ENCODE measurements around the gene UPP1. TPM values are rescaled to one million over a fixed set of nuclear protein-coding genes. Genes with fewer than 3 reads are reported as not detected.

The UPP1 gene
- total RNA-seq, 5 donors from 2014 or later (not counting 1 experiment from before 2014, with no cell fraction given): 77.7 to 227 (median 177) TPM

- H3K27ac Mint-ChIP-seq: peak overlapping the region; percentile 49 to 83
- H3K4me1 ChIP-seq (ENCODE audit: control insufficient read depth in 1 of 2, extremely low read depth in 1 of 2, insufficient read depth in 2 of 2, low read length in 2 of 2): peaks cover 0 to 20% of the 10 kb centered on the region in 2 experiments
These were observed 16.0 kb downstream of the UPP1 start for GRCh38 chr7:48105045-48105444.

GRCh38 chr7:48106906-48107659 is 18.0 kb downstream of the UPP1 start:
- H3K4me3 Mint-ChIP-seq: no peak overlapping the region
- no peak for DNase-seq
- no peaks in the 10 kb centered on the region for H3K27me3 ChIP-seq (replicated peaks in 1 of 2; ENCODE audit: control insufficient read depth in 2 of 2, extremely low read depth in 1 of 2, insufficient read depth in 2 of 2, low read length in 1 of 2)
- no peaks in the 10 kb centered on the region for H3K9me3 ChIP-seq
- peaks cover 21 to 68% of the 10 kb centered on the region in 2 donors for H3K36me3 ChIP-seq (ENCODE audit: control insufficient read depth in 2 of 2, extremely low read depth in 1 of 2, insufficient read depth in 1 of 2, low read length in 1 of 2)
- ChIA-PET CTCF (interaction anchor here in 1 of 2 donors (1.0 kb wide), 1 partner anchor 162 kb away, joined by 3 read pairs; no protein-coding TSS in a partner anchor), POLR2A (interaction anchor here (0.5 to 0.6 kb wide), 2 partner anchors 15 to 74 kb away, joined by 3 to 4 read pairs; no protein-coding TSS in a partner anchor)
- H3K27me3 Mint-ChIP-seq: no peaks in the 10 kb centered on the region
- H3K4me1 ChIP-seq (ENCODE audit: control insufficient read depth in 1 of 2, extremely low read depth in 1 of 2, insufficient read depth in 2 of 2, low read length in 2 of 2): peaks cover 2 to 12% of the 10 kb centered on the region in 2 experiments
- H3K4me1 Mint-ChIP-seq: peaks cover 25 to 33% (median 26%) of the 10 kb centered on the region in 3 donors
- H3K27ac Mint-ChIP-seq: peak overlapping the region in 1 of 2 donors; percentile 56
- H3K27ac ChIP-seq (ENCODE audit: low read length): no peak overlapping the region
- H3K4me3 ChIP-seq (ENCODE audit: control insufficient read depth in 1 of 2, extremely low read depth in 1 of 2, low read length in 1 of 2): no peak overlapping the region
- H3K36me3 Mint-ChIP-seq: peaks cover 53% of the 10 kb centered on the region
- ATAC-seq (replicated peaks in 1 of 4): no peak
- no peaks in the 10 kb centered on the region for H3K9me3 Mint-ChIP-seq
- 96% methylated on average over 29 of the region's 29 CpGs for WGBS (ENCODE audit: insufficient coverage)

More at GRCh38 chr7:48105045-48105444, 16.0 kb downstream of the UPP1 start:
- H3K36me3 ChIP-seq (ENCODE audit: control insufficient read depth in 2 of 2, extremely low read depth in 1 of 2, insufficient read depth in 1 of 2, low read length in 1 of 2): peaks cover 24 to 80% of the 10 kb centered on the region in 2 donors
- H3K4me1 Mint-ChIP-seq: peaks cover 26 to 37% (median 28%) of the 10 kb centered on the region in 3 donors
- ATAC-seq (replicated peaks in 1 of 4): no peak
- no peaks in the 10 kb centered on the region for H3K27me3 Mint-ChIP-seq
- H3K27ac ChIP-seq (ENCODE audit: low read length): no peak overlapping the region
- H3K4me3 Mint-ChIP-seq: no peak overlapping the region
- no peaks in the 10 kb centered on the region for H3K27me3 ChIP-seq (replicated peaks in 1 of 2; ENCODE audit: control insufficient read depth in 2 of 2, extremely low read depth in 1 of 2, insufficient read depth in 2 of 2, low read length in 1 of 2)
- no peak overlapping the region for H3K4me3 ChIP-seq (ENCODE audit: control insufficient read depth in 1 of 2, extremely low read depth in 1 of 2, low read length in 1 of 2)
- ChIA-PET POLR2A (no interaction called here), CTCF (interaction anchor here in 1 of 2 donors (1.4 kb wide), 1 partner anchor 46 kb away, joined by 3 read pairs; no protein-coding TSS in a partner anchor)
- H3K9me3 Mint-ChIP-seq: no peaks in the 10 kb centered on the region
- no peak for DNase-seq
- H3K36me3 Mint-ChIP-seq: peaks cover 58% of the 10 kb centered on the region
- 100% methylated on average over 2 of the region's 5 CpGs for WGBS (ENCODE audit: insufficient coverage)
- H3K9me3 ChIP-seq: no peaks in the 10 kb centered on the region

GRCh38 chr7:48107926-48108472 is 18.9 kb downstream of the UPP1 start:
- Mint-ChIP-seq H3K27me3 (no peaks in the 10 kb centered on the region), H3K4me1 (peaks cover 19 to 27% (median 20%) of the 10 kb centered on the region in 3 donors), H3K27ac (peak overlapping the region in 1 of 2 donors; percentile 66), H3K9me3 (no peaks in the 10 kb centered on the region), H3K4me3 (no peak overlapping the region), H3K36me3 (peaks cover 46% of the 10 kb centered on the region)
- no peak for DNase-seq
- Histone ChIP-seq H3K4me1 (ENCODE audit: control insufficient read depth in 1 of 2, extremely low read depth in 1 of 2, insufficient read depth in 2 of 2, low read length in 2 of 2) (peaks cover 2 to 10% of the 10 kb centered on the region in 2 experiments), H3K9me3 (no peaks in the 10 kb centered on the region), H3K27me3 (replicated peaks in 1 of 2; ENCODE audit: control insufficient read depth in 2 of 2, extremely low read depth in 1 of 2, insufficient read depth in 2 of 2, low read length in 1 of 2) (no peaks in the 10 kb centered on the region), H3K4me3 (ENCODE audit: control insufficient read depth in 1 of 2, extremely low read depth in 1 of 2, low read length in 1 of 2) (no peak overlapping the region), H3K27ac (ENCODE audit: low read length) (no peak overlapping the region), H3K36me3 (ENCODE audit: control insufficient read depth in 2 of 2, extremely low read depth in 1 of 2, insufficient read depth in 1 of 2, low read length in 1 of 2) (peaks cover 16 to 59% of the 10 kb centered on the region in 2 donors)
- WGBS (ENCODE audit: insufficient coverage): 93% methylated on average over 14 of the region's 18 CpGs
- ATAC-seq (replicated peaks in 1 of 4): no peak
- CTCF ChIA-PET: interaction anchor here (1.1 to 3.1 kb wide), 5 partner anchors 12 to 163 kb away, joined by 3 to 42 read pairs (median 7); no protein-coding TSS in a partner anchor
- POLR2A ChIA-PET: interaction anchor here in 1 of 2 donors (0.6 kb wide), 1 partner anchor 75 kb away, joined by 4 read pairs; no protein-coding TSS in a partner anchor

- Histone ChIP-seq H3K27ac (ENCODE audit: low read length) (peak overlapping the region; percentile 35), H3K4me1 (ENCODE audit: control insufficient read depth in 1 of 2, extremely low read depth in 1 of 2, insufficient read depth in 2 of 2, low read length in 2 of 2) (peaks cover 2 to 10% of the 10 kb centered on the region in 2 experiments), H3K4me3 (ENCODE audit: control insufficient read depth in 1 of 2, extremely low read depth in 1 of 2, low read length in 1 of 2) (no peak overlapping the region), H3K36me3 (ENCODE audit: control insufficient read depth in 2 of 2, extremely low read depth in 1 of 2, insufficient read depth in 1 of 2, low read length in 1 of 2) (peaks cover 11 to 47% of the 10 kb centered on the region in 2 donors), H3K27me3 (replicated peaks in 1 of 2; ENCODE audit: control insufficient read depth in 2 of 2, extremely low read depth in 1 of 2, insufficient read depth in 2 of 2, low read length in 1 of 2) (no peaks in the 10 kb centered on the region), H3K9me3 (no peaks in the 10 kb centered on the region)
- CTCF ChIA-PET: interaction anchor here (0.6 to 3.1 kb wide), 18 partner anchors 11 to 164 kb away, joined by 3 to 42 read pairs (median 6); partner anchors contain the start of gene UPP1 (in 1 of the 2)
- no peak for DNase-seq
- no CpG with 5 or more reads among the region's 5 CpGs for WGBS (ENCODE audit: insufficient coverage)
- Mint-ChIP-seq H3K27ac (peak overlapping the region; percentile 77 to 79), H3K4me3 (peak overlapping the region in 1 of 3 donors; percentile 9), H3K9me3 (no peaks in the 10 kb centered on the region), H3K36me3 (peaks cover 34% of the 10 kb centered on the region), H3K27me3 (no peaks in the 10 kb centered on the region), H3K4me1 (peaks cover 16 to 22% (median 20%) of the 10 kb centered on the region in 3 donors)
- POLR2A ChIA-PET: interaction anchor here in 1 of 2 donors (0.6 kb wide), 2 partner anchors 8 to 131 kb away, joined by 3 to 6 read pairs; no protein-coding TSS in a partner anchor
- peak; percentile 3 to 14 (median 7) for ATAC-seq (replicated peaks in 1 of 4)
These were observed 20.1 kb downstream of the UPP1 start for GRCh38 chr7:48108959-48109847.

GRCh38 chr7:48109848-48110663 is 21.0 kb downstream of the UPP1 start:
- Mint-ChIP-seq H3K9me3 (no peaks in the 10 kb centered on the region), H3K27me3 (no peaks in the 10 kb centered on the region), H3K4me3 (peak overlapping the region in 1 of 3 donors; percentile 9), H3K4me1 (peaks cover 12 to 14% (median 14%) of the 10 kb centered on the region in 3 donors), H3K27ac (peak overlapping the region; percentile 77 to 79), H3K36me3 (peaks cover 26% of the 10 kb centered on the region)
- ATAC-seq (replicated peaks in 1 of 4) (peak; percentile 84 to 93 (median 89)), DNase-seq (peak; percentile 70 to 94 (median 84))
- peak overlapping the region; percentile 58 for H3K27ac ChIP-seq (ENCODE audit: low read length)
- ChIA-PET POLR2A (interaction anchor here (0.5 to 0.7 kb wide), 3 partner anchors 119 to 150 kb away, joined by 3 to 4 read pairs (median 4); no protein-coding TSS in a partner anchor), CTCF (interaction anchor here (0.6 to 3.1 kb wide), 30 partner anchors 9 to 165 kb away, joined by 3 to 42 read pairs (median 4); partner anchors contain the start of genes PKD1L1 (in 1 of the 2) and UPP1 (in 1 of the 2))
- H3K4me1 ChIP-seq (ENCODE audit: control insufficient read depth in 1 of 2, extremely low read depth in 1 of 2, insufficient read depth in 2 of 2, low read length in 2 of 2): peaks cover 2 to 10% of the 10 kb centered on the region in 2 experiments
- no peaks in the 10 kb centered on the region for H3K27me3 ChIP-seq (replicated peaks in 1 of 2; ENCODE audit: control insufficient read depth in 2 of 2, extremely low read depth in 1 of 2, insufficient read depth in 2 of 2, low read length in 1 of 2)
- peaks cover 7 to 39% of the 10 kb centered on the region in 2 donors for H3K36me3 ChIP-seq (ENCODE audit: control insufficient read depth in 2 of 2, extremely low read depth in 1 of 2, insufficient read depth in 1 of 2, low read length in 1 of 2)
- 0% methylated on average over 2 of the region's 9 CpGs for WGBS (ENCODE audit: insufficient coverage)
- H3K4me3 ChIP-seq (ENCODE audit: control insufficient read depth in 1 of 2, extremely low read depth in 1 of 2, low read length in 1 of 2): no peak overlapping the region
- H3K9me3 ChIP-seq: no peaks in the 10 kb centered on the region
